Neural progenitor cell (in vitro differentiated cells): Measurements from ENCODE around the gene ADSS1.

Experiments
- EZH2 ChIP-seq: fragments of 200-600 bp; sonication (generic); IDR thresholded peaks from 2 replicates; pipeline ENCODE4 v1.6.1; 2017; ENCODE audit warnings: antibody characterized with exemption, mild to moderate bottlenecking, moderate library complexity
- TF ChIP-seq, protein P1 (sequence below): fragments of 200-600 bp; sonication (generic); IDR thresholded peaks from 2 replicates; pipeline ENCODE4 v1.5.1; 2017; ENCODE audit warnings: antibody characterized with exemption, mild to moderate bottlenecking

DNA sequence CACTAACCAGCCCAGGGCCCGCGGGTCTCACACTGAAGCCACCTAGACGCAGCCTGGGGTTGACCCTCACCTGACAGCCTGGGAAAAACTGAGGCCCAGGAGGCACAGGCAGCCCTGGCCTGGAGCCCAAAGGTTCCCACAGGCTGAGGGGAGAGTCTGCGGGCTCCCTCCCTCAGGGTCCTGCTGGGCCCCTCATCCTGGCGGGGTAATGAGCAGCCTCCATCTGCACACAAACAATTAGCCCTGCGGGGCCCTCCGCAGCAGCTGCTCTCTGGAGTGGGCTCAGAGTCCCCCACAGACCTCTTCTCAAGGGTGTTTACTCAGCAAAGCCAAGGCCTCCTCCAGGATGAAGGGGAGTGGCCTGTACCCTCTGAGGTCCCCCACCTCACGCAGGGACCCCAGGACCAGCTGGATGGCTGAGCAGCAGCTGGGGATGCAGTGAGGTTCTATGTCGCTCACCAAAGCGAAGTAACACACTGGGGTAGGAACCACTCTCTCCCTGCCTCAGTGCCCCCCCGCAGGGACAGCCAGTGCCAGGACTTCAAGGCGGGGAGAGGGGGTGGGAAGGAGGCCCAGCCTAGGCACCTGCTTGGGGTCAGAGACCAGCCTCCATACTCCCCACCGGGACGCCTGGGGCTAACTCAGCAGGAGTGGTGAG is 64.3 kb downstream of the ADSS1 start:
- TF ChIP-seq, protein P1, sequence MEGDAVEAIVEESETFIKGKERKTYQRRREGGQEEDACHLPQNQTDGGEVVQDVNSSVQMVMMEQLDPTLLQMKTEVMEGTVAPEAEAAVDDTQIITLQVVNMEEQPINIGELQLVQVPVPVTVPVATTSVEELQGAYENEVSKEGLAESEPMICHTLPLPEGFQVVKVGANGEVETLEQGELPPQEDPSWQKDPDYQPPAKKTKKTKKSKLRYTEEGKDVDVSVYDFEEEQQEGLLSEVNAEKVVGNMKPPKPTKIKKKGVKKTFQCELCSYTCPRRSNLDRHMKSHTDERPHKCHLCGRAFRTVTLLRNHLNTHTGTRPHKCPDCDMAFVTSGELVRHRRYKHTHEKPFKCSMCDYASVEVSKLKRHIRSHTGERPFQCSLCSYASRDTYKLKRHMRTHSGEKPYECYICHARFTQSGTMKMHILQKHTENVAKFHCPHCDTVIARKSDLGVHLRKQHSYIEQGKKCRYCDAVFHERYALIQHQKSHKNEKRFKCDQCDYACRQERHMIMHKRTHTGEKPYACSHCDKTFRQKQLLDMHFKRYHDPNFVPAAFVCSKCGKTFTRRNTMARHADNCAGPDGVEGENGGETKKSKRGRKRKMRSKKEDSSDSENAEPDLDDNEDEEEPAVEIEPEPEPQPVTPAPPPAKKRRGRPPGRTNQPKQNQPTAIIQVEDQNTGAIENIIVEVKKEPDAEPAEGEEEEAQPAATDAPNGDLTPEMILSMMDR: no peak
- no peak for TF ChIP-seq EZH2
